GM19025 (cell line): ENCODE measurements around the gene ZNF629.
"Not testable (repeated sequence)": the region's sequence is repeated elsewhere in the genome, so short reads cannot be mapped to it uniquely, and the experiment has no call there.

ENCODE experiments used
- ATAC-seq: cut with Tn5 transposase; IDR thresholded peaks from one replicate; pipeline ENCODE4 v1.9.1; 2021; ENCODE audit warnings: mild to moderate bottlenecking, low read depth, moderate library complexity; ENCODE audit not compliant: unreplicated experiment

The ZNF629 gene

GRCh38 chr16:30786936-30787612 is at the start of gene ZNF629:
ZNF629 (minus strand) TSS chr16:30787205; CDS start chr16:30784482, 2,723 bp downstream.
- ATAC-seq = no peak

- ATAC-seq = no peak
Measured at GRCh38 chr16:30834130-30834740, 47.2 kb upstream of the ZNF629 start.

GRCh38 chr16:30830072-30830417 is 43.0 kb upstream of the ZNF629 start:
- no peak for ATAC-seq

- ATAC-seq = no peak
Measured at GRCh38 chr16:30829130-30830071, 42.4 kb upstream of the ZNF629 start.

- no peak for ATAC-seq
Measured at GRCh38 chr16:30821891-30822290, 34.9 kb upstream of the ZNF629 start.

- ATAC-seq = not testable (repeated sequence)
Measured at GRCh38 chr16:30821441-30821840, 34.4 kb upstream of the ZNF629 start.

- no peak for ATAC-seq
Measured at GRCh38 chr16:30820952-30821421, 34.0 kb upstream of the ZNF629 start.

GRCh38 chr16:30816769-30817168 is 29.8 kb upstream of the ZNF629 start:
- ATAC-seq = no peak

GRCh38 chr16:30813821-30814189 is 26.8 kb upstream of the ZNF629 start:
- ATAC-seq = no peak

GRCh38 chr16:30809675-30810074 is 22.7 kb upstream of the ZNF629 start:
- not testable (repeated sequence) for ATAC-seq

GRCh38 chr16:30808890-30809426 is 22.0 kb upstream of the ZNF629 start:
- not testable (repeated sequence) for ATAC-seq

GRCh38 chr16:30808146-30808545 is 21.1 kb upstream of the ZNF629 start:
- ATAC-seq = no peak

- ATAC-seq = no peak
Measured at GRCh38 chr16:30805370-30806169, 18.6 kb upstream of the ZNF629 start.

- ATAC-seq = no peak
Measured at GRCh38 chr16:30805056-30805369, 18.0 kb upstream of the ZNF629 start.

GRCh38 chr16:30802936-30803335 is 15.9 kb upstream of the ZNF629 start:
- no peak for ATAC-seq

- no peak for ATAC-seq
Measured at GRCh38 chr16:30797670-30798309, 10.8 kb upstream of the ZNF629 start.

- ATAC-seq = no peak
Measured at GRCh38 chr16:30794634-30795033, 7.6 kb upstream of the ZNF629 start.

- ATAC-seq = no peak
Measured at GRCh38 chr16:30793508-30794069, 6.6 kb upstream of the ZNF629 start.

GRCh38 chr16:30787613-30788378 is 791 bp upstream of the ZNF629 start:
- no peak for ATAC-seq
